HG03439 (cell line): ENCODE measurements around the gene PCDHGA5.
"Not testable (repeated sequence)": the region's sequence is repeated elsewhere in the genome, so short reads cannot be mapped to it uniquely, and the experiment has no call there.

ENCODE experiments used
- ATAC-seq: cut with Tn5 transposase; IDR thresholded peaks from one replicate; pipeline ENCODE4 v1.9.1; 2021; ENCODE audit warnings: mild to moderate bottlenecking, moderate library complexity; ENCODE audit not compliant: unreplicated experiment

Gene PCDHGA5

DNA sequence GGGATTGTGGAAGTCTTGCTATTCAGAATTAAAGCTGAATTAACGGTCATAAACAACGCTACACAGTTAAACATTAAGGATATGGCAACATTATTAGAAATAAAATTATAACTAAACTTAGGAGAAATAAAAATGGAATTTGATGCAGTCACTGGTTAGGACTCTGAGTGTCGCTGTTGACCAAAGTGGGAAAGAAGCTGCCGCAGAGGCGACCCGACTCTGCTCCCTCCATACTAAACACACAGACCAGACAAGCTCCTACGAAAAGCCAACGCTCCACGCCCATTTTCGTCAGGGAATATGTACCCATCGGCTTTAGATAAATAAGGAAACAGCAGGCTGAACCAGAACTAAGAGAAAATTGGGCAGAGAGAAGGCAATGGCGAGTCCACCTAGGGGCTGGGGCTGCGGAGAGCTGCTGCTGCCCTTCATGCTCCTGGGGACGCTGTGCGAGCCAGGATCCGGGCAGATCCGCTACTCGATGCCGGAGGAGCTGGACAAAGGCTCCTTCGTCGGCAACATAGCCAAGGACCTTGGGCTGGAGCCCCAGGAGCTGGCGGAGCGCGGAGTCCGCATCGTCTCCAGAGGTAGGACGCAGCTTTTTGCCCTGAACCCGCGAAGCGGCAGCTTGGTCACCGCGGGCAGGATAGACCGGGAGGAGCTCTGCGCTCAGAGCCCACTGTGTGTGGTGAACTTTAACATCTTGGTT, at the start of gene PCDHGA5:
PCDHGA5 (plus strand) TSS at position 211 of the 709 bp plus-strand sequence; CDS start at position 380, 169 bp downstream.
- ATAC-seq: no peak

DNA sequence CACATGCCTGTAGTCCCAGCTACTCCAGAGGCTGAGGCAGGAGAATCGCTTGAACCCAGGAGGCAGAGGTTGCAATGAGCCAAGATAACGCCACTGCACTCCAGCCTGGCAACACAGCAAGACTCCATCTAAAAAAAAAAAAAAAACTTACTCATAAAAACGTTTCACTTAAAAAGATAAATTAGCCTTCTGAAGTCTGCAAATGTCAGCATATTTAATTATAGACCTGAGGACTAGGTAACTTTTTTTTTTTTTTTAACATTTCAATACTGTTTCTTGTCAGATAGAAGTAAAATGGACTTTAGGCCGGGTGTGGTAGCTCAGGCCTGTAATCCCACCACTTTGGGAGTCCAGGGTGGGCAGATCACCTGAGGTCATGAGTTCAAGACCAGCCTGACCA, 47.0 kb upstream of the PCDHGA5 start:
- not testable (repeated sequence) for ATAC-seq

DNA sequence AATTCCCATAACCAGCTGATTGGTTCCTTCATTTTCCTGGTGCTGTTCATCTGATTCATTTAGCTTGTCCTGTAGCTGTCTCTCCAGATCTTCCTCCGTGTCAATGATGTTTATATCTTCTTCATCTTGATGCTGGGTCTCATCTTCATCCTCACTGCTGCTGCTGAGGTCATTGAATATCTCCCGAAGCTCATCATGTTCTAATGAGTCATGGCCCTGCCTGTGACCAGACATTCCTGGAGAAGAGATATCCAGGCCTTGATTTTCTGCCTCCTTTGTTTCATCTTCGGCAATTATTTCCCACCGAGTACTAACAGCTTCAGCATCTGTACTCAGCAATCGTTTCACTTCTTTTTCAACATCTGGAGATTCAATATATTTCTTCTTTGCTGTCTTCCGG, 44.8 kb upstream of the PCDHGA5 start:
- ATAC-seq: no peak

DNA sequence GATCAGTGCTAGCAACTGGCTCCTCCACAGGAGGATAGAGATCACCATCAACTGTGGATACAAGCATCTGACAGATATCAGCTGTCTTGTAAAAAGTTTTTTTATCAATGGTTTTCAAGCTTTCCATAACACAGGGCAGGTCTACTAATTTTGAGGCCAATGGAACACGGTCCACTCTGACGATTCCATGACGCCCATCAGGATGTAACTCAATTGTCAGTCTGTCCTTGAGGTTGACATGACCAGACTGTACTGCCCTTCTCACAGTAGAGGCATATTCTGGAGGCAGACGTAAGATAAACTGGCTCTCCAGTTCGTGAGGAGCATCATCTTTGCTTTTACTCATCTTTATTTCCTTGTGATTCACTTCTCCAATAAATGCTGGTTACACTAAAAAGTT, 44.3 kb upstream of the PCDHGA5 start:
- no peak for ATAC-seq

DNA sequence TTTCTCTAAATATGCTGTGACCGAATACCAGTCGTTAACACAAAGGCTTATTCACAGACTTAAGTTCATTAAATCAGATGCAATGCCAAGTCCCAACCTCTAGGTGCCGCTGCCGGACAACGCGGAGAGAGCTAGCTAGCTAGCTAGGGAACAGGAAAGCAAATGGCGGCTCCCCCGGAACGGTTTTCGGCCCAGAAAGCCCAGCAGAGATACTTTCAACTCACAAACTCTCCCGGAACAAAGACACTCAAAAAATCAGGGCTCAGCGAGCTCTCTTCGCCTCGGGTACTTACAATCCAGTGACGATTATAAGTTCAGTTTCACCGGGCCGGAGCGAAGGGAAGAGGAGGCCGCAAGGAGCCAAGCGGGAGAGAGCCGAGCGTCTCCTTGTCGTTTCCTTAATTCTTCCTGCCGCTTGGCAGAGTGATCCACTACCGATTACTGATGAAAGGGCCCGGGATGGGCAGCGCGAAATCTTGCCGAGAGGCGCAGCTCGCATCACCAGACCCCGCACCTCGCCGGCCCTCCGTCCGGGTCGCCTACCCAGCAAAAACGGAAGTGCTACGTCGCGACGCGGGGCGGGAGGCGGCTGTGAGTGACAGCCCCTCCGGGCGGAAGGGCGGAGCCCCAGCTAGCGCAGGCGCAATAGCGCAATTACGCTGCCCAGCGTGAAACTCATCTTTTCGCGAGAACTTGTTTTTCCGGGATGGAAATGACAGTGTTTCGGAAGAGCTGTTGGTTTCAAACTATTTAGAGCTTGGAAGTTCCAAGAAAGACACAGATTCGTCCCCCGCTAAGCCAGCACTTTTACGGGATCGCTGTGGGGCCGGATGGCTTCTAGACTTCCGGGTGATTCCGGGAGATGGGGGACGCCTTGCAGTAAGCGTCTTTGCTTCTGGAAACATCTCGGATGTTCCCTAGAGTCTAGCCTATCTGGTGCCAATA, 43.5 kb upstream of the PCDHGA5 start, which contains the start of gene TAF7:
TAF7 (minus strand) TSS at position 560 of the 945 bp plus-strand sequence. CDS start 740 bp downstream, outside the sequence.
- peak; percentile 98 for ATAC-seq

DNA sequence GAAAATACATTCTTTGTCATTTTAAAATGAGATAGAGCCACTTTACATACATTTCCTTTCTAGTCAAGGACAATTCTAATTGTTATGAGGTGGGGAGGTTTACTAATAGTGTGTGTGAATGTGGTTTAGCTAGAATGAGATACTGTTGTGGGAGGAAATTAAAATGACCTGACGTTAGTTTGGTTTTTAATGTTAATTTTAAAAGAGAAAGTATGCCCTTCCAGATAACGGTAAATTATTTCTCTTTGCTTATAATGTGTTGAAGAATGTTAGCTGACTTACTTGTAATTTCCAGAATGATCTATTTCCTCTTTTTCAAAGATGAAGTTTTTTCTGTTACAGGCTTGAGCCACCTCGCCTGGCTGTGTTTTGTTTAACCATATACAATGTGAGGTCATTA, 41.7 kb upstream of the PCDHGA5 start:
- no peak for ATAC-seq

DNA sequence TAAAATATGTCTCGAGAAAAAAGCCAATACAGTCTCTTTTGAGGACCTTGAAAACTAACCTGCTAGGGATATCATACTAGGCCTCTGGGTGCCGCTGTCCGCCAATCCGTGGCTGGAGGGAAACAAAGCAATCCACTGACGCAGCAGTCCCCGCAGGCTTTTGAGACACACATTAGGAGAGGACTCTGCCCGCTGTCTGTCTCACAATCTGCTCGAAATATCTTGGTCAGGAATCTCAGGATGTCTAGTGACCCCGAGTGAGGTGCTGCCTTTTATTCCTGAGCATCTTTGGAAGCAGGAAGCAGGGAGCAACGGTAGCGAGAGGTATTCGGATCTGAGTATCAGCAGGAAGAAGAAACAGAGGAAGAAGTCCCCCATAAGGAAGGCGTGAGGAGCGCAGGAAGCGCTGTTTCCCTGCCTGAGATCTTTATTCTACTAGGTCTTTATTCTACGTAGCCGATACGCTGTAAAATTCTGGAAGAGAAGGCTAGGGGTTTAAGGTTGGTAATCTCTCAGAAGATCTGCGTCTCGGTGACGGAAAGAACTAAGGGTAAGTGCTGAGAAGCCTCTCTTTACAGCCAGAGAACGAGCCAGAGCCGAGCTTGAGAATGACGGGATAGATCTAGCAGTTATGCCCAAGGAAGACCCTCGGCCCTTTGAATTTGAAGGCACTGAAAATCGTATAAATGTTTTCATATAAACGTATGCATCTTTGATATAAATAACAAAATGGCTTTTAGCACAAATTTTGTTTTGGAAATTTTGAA, 37.7 kb upstream of the PCDHGA5 start:
- peak; percentile 81 for ATAC-seq

DNA sequence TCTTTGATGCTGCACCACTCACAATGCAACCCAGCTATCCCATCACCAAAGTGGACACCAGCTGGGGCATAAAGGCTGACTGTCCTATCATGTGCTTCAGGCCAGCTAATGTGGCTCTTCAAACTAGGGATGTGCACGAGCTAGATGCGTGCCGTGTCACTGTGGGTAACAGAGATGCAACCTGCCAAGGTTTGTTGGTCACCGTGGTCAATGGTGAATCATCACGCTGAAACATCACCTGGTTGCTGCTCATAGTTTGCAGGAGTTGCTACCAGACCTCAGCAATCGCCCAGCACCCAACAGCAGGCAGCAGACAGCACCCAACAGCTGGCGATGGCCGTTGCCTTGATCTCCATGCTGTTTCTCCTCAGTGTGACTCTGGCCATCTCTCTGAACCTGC, 35.7 kb upstream of the PCDHGA5 start:
- ATAC-seq: no peak

DNA sequence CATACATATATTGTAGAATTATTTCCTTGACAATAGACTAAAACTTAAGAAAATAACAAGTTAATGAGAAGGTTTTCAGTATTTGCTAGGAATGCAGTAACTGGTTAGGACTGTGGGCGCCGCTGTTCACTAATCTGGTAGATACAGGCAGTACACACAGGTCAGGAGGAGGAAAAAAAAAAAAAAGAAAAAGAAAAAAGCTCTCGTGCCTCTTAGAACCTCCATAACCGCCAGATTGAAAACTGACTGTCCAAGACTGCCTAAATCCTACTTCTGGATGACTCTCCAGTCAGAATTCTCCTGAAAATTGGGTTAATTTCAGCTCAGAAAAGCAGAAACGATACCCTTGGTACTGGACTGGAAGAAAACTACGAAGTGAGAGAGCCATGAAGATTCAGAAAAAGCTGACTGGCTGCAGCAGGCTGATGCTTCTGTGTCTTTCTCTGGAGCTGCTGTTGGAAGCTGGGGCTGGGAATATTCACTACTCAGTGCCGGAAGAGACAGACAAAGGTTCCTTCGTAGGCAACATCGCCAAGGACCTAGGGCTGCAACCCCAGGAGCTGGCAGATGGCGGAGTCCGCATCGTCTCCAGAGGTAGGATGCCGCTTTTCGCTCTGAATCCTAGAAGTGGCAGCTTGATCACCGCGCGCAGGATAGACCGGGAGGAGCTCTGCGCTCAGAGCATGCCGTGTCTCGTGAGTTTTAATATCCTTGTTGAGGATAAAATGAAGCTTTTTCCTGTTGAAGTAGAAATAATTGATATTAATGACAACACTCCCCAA, 33.5 kb upstream of the PCDHGA5 start, which contains the start of gene PCDHGA1:
PCDHGA1 (plus strand) TSS at position 216 of the 782 bp plus-strand sequence.
- ATAC-seq: no peak

DNA sequence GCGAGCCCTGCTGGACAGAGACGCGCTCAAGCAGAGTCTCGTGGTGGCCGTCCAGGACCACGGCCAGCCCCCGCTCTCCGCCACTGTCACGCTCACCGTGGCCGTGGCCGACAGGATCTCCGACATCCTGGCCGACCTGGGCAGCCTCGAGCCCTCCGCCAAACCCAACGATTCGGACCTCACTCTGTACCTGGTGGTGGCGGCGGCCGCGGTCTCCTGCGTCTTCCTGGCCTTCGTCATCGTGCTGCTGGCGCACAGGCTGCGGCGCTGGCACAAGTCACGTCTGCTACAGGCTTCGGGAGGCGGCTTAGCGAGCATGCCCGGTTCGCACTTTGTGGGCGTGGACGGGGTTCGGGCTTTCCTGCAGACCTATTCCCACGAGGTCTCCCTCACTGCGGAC, 31.4 kb upstream of the PCDHGA5 start:
- not testable (repeated sequence) for ATAC-seq

DNA sequence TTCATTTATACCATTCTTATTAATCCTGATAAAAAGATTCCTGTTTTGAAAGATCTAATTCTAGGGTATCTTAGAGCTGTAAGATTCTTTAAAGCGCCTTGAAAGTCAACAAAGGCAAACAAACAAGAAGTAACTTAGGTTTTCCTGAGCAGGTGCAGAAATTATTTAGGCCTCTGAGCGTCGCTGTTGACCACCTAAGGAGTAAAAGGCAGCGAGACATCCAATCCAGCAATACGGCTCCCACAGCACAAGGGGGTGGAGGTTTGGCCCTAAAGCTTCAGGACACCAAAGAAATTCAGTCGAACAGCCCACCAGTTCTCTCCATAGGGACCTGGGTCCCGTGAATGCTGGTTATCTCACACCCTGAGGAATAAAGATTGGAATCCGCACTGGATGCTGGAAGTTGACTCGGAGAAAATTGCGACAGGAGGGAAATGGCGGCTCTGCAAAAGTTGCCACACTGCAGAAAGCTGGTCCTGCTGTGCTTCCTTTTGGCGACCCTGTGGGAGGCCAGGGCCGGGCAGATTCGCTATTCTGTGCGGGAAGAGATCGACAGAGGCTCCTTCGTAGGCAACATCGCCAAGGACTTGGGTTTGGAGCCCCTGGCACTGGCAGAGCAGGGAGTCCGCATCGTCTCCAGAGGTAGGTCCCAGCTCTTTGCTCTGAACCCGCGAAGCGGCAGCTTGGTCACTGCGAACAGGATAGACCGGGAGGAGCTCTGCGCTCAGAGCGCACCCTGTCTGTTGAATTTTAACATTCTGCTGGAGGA, 25.2 kb upstream of the PCDHGA5 start, which contains the start of gene PCDHGA2:
PCDHGA2 (plus strand) TSS at position 223 of the 769 bp plus-strand sequence.
- ATAC-seq: no peak

DNA sequence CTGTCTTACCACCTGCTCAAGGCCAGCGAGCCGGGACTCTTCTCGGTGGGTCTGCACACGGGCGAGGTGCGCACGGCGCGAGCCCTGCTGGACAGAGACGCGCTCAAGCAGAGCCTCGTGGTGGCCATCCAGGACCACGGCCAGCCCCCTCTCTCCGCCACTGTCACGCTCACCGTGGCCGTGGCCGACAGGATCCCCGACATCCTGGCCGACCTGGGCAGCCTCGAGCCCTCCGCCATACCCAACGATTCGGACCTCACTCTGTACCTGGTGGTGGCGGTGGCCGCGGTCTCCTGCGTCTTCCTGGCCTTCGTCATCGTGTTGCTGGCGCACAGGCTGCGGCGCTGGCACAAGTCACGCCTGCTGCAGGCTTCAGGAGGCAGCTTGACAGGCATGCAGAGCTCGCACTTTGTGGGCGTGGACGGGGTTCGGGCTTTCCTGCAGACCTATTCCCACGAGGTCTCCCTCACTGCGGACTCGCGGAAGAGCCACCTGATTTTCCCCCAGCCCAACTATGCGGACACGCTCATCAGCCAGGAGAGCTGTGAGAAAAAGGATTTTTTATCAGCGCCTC, 23.1 kb upstream of the PCDHGA5 start:
- ATAC-seq: not testable (repeated sequence)

DNA sequence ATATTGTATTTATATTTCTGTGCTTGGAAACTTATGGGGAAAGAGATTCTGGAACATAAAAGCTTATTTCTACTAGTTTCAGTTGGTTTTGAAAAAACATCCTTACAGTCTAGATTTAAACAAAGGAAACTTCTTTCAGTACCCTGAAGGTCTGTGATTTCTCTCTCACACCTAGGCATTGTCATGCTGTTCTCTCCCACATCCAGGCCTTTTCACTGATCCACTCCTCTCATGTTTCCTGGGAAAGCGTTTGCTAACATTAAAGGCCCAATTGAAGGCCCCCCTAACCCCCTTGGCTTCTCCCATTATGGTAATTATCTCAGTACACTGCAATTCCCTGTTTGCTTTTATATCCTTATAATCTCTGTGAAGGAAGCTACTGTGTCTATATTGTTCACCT, 21.2 kb upstream of the PCDHGA5 start:
- ATAC-seq: no peak

DNA sequence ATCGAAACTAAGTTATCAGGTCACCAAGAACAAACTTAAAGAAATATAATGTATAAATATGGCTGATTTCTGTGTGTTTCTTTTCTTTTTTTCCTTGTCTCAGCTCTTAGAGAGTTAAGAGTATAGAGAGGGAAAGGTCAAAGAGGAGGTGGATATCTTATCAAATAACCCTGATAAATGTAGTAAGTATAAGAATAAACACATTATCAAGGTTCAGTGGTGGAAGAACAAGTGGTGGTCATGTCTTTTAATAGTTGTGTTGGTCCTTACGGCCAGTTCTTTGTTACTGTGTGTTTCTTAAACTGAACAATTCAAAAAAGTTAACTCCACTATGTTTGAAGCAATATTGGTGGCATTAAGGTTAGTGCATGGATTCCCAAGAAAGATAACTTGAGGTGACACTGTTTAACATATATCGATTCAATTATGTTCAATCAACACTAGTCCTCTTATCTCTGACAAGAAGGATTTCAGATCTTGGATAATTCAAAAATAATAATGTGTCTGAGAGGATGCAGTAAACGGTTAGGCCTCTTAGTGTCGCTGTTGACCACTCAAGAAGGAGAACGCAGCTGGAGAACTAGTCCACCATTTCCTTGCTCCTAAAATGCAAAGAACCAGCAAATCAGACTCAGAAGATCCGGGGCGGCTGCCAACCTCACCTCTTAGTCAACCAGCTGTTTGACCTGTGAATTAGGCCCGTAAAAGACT, 20.6 kb upstream of the PCDHGA5 start, which contains the start of gene PCDHGA3:
PCDHGA3 (plus strand) TSS at position 588 of the 711 bp plus-strand sequence. CDS start 205 bp downstream, outside the sequence.
- ATAC-seq: no peak

DNA sequence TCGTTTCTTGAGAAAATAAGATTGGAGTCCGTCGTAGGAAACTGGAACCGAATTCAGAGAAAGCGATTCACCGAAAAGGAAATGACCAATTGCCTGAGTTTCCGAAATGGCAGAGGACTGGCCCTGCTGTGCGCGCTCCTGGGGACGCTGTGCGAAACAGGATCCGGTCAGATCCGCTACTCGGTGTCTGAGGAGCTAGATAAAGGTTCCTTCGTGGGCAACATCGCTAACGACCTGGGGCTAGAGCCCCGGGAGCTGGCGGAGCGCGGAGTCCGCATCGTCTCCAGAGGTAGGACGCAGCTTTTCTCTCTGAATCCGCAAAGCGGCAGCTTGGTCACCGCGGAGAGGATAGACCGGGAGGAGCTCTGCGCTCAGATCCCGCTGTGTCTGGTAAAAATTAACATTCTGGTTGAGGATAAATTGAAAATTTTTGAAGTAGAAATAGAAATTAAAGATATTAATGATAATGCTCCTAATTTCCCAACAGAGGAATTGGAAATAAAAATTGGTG, 20.0 kb upstream of the PCDHGA5 start:
- ATAC-seq: no peak

DNA sequence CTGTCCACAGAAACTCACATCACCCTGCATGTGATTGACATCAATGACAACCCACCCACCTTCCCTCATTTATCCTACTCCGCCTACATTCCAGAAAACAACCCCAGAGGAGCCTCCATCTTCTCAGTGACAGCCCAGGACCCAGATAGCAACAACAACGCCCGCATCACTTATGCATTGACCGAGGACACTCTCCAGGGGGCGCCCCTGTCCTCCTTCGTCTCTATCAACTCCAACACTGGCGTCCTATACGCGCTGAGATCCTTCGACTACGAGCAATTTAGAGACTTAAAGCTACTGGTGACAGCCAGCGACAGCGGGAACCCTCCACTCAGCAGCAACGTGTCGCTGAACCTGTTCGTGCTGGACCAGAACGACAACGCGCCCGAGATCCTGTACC, 18.6 kb upstream of the PCDHGA5 start:
- ATAC-seq: no peak

DNA sequence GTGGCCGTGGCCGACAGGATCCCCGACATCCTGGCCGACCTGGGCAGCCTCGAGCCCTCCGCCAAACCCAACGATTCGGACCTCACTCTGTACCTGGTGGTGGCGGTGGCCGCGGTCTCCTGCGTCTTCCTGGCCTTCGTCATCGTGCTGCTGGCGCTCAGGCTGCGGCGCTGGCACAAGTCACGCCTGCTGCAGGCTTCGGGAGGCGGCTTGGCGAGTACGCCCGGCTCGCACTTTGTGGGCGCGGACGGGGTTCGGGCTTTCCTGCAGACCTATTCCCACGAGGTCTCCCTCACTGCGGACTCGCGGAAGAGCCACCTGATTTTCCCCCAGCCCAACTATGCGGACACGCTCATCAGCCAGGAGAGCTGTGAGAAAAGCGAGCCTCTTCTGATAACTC, 17.9 kb upstream of the PCDHGA5 start:
- ATAC-seq: not testable (repeated sequence)
